Activated naive CD8-positive, alpha-beta T cell (primary cell): ENCODE results near the gene SSC5D.
"Not testable (repeated sequence)": the region's sequence is repeated elsewhere in the genome, so short reads cannot be mapped to it uniquely, and the experiment has no call there.

Experiments
- H3K27ac Mint-ChIP-seq: one replicate; pipeline ENCODE4 v1.8.0; 2021; ENCODE audit warnings: mixed read lengths
- H3K27me3 Mint-ChIP-seq: one replicate; pipeline ENCODE4 v1.8.0; 2021; ENCODE audit warnings: mixed read lengths
- H3K36me3 Mint-ChIP-seq: one replicate; pipeline ENCODE4 v1.8.0; 2021; ENCODE audit warnings: mixed read lengths
- H3K4me1 Mint-ChIP-seq: one replicate; pipeline ENCODE4 v1.8.0; 2021; ENCODE audit warnings: low read depth, mixed read lengths
- H3K4me3 Mint-ChIP-seq: one replicate; pipeline ENCODE4 v1.8.0; 2021; ENCODE audit warnings: mild to moderate bottlenecking, mixed read lengths
- H3K9me3 Mint-ChIP-seq: one replicate; pipeline ENCODE4 v1.8.0; 2021; ENCODE audit warnings: low read depth, mixed read lengths

The SSC5D gene

DNA sequence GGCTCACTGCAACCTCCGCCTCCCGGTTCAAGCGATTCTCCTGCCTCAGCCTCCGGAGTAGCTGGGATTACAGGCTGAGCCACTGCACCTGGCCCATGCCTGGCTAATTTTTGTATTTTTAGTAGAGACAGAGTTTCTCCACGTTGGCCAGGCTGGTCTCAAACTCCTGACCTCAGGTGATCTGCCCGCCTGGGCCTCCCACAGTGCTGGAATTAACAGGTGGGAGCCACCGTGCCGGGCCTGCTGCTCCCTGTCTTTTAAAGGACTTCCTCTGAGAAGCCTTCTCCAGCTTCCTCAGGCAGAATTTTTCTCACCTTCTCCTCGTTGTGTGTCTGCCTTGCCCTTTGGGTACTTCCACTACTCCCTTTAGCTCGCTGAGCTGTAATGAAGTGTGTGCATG, 8.6 kb downstream of the SSC5D start:
- not testable (repeated sequence) for H3K4me1 Mint-ChIP-seq, H3K27ac Mint-ChIP-seq, H3K36me3 Mint-ChIP-seq, H3K27me3 Mint-ChIP-seq, H3K9me3 Mint-ChIP-seq, H3K4me3 Mint-ChIP-seq

DNA sequence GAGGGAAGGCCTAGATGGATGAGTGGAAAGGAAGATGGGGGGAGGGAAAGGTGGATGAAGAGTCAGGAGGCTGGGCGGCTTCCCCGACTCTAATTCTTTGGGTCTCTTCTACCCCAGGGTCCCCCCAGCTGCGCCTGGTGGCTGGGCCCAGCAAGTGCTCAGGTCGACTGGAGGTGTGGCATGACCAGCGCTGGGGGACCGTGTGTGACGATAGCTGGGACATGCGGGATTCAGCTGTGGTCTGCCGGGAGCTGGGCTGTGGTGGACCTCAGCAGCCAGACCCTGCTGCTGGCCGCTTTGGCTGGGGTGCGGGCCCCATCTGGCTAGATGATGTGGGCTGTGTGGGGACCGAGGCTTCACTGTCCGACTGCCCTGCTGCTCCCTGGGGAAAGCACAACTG, 9.5 kb downstream of the SSC5D start:
- Mint-ChIP-seq H3K27ac (no peak overlapping the region), H3K27me3 (peaks cover 2% of the 10 kb centered on the region), H3K4me1 (peaks cover 8% of the 10 kb centered on the region), H3K36me3 (no peaks in the 10 kb centered on the region), H3K4me3 (no peak overlapping the region), H3K9me3 (no peaks in the 10 kb centered on the region)

DNA sequence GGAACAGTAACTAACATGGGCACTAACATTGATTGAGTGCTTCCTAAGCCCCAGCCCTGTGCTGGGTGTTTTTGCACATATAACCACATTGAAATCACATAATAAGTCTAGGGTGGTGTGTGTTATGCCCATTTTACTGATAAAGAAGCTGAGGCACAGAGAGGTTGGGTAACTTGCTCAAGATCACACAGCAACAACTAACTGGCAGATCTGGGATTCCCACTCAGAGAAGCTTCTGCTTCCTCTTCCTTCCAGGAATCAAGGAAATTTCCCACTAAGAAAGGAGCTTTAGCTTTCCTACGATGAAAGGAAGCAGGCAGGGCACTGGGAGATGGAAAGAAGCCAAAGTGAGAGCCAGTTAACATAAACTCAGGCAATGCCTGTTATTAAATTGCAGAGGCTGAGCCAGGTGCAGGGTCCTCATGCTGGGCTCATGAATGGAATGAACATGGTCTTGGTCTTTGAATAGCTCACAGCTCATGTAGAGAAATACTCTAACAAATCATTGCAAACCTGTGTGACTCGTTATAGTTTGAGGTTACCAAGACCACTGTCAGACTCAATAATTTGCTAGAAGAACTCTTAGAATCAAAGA, 10.1 kb downstream of the SSC5D start:
- H3K4me1 Mint-ChIP-seq, result peaks cover 11% of the 10 kb centered on the region
- H3K4me3 Mint-ChIP-seq, result no peak overlapping the region
- H3K36me3 Mint-ChIP-seq, result no peaks in the 10 kb centered on the region
- no peaks in the 10 kb centered on the region for H3K9me3 Mint-ChIP-seq
- no peak overlapping the region for H3K27ac Mint-ChIP-seq
- H3K27me3 Mint-ChIP-seq, result no peaks in the 10 kb centered on the region

DNA sequence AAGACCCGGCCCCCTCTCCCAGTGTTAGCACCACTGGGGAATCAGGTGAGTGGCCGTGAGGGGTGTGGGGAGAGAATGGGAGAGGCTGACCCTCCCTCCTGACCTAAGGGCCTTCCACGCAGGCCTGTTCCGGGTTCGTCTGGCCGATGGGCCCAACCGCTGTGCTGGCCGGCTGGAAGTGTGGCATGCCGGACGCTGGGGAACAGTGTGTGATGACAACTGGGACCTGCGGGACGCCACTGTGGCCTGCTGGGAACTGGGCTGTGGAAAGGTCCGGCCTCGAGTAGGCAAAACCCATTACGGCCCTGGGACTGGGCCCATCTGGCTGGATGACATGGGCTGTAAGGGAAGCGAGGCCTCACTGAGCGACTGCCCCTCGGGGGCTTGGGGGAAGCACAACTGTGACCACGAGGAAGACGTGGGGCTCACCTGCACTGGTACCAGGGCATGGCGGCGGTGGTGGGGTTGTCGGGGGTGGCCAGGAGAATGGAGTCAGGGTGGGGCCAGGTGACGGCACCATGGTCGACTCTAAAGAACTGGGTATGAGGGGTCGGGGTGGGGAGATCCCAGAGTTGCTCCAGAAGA, 12.2 kb downstream of the SSC5D start:
- Mint-ChIP-seq H3K27ac (no peak overlapping the region), H3K9me3 (no peaks in the 10 kb centered on the region), H3K36me3 (no peaks in the 10 kb centered on the region), H3K4me3 (no peak overlapping the region), H3K4me1 (peaks cover 15% of the 10 kb centered on the region), H3K27me3 (no peaks in the 10 kb centered on the region)

DNA sequence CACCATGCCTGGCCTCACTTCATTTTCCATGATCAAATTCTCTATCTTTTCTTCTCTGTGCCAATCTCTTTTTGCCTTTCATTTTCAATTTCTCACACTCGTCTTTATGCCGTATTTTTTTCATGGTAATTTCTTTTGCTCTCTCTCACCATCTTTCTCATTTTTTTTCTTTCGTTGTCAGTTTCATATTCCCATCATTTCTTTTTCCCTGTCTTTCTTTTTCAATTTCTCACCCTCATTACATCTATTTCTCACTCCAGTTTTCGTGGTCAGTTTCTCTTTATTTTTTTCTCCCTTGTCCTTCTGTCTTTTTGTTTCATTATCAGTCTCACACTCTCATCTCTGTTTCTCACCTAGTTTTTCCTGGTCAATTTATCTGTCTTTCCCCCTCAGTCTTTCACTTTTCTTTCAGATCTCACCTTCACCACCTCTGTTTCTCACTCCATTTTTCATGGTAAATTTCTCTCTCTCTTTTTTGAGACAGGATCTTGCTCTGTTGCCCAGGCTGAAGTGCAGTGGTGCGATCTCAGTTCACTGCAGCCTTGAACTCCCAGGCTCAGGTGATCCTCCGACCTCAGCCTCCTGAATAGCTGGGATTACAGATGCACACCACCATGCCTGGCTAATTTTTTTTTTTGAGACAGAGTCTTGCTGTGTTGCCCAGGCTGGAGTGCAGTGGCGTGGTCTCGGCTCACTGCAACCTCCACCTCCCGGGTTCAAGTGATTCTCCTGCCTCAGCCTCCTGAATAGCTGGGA, 14.1 kb downstream of the SSC5D start:
- Mint-ChIP-seq H3K9me3 (no peaks in the 10 kb centered on the region), H3K4me3 (peak overlapping the region; percentile 35), H3K36me3 (no peaks in the 10 kb centered on the region), H3K4me1 (peaks cover 15% of the 10 kb centered on the region), H3K27ac (peak overlapping the region; percentile 35), H3K27me3 (no peaks in the 10 kb centered on the region)

DNA sequence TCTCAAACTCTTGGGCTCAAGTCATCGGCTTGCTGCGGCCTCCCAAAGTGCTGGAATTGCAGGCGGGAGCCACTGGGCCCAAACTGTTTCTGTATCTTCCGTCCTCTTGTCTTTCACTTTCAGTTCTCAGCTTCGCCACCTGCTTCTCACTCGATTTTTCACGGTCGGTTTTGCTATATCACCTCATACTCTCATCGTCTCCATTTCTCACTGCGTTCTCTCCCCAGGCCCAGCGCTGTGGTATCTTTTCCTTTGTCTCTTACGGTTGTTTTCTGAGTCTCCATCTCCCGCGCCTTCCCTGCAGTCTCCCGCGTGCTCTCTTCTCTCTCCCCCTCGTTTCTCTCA, 14.9 kb downstream of the SSC5D start:
- no peaks in the 10 kb centered on the region for H3K9me3 Mint-ChIP-seq
- H3K27me3 Mint-ChIP-seq, result no peaks in the 10 kb centered on the region
- peak overlapping the region; percentile 84 for H3K4me3 Mint-ChIP-seq
- peaks cover 15% of the 10 kb centered on the region for H3K4me1 Mint-ChIP-seq
- H3K27ac Mint-ChIP-seq, result peak overlapping the region; percentile 82
- no peaks in the 10 kb centered on the region for H3K36me3 Mint-ChIP-seq

DNA sequence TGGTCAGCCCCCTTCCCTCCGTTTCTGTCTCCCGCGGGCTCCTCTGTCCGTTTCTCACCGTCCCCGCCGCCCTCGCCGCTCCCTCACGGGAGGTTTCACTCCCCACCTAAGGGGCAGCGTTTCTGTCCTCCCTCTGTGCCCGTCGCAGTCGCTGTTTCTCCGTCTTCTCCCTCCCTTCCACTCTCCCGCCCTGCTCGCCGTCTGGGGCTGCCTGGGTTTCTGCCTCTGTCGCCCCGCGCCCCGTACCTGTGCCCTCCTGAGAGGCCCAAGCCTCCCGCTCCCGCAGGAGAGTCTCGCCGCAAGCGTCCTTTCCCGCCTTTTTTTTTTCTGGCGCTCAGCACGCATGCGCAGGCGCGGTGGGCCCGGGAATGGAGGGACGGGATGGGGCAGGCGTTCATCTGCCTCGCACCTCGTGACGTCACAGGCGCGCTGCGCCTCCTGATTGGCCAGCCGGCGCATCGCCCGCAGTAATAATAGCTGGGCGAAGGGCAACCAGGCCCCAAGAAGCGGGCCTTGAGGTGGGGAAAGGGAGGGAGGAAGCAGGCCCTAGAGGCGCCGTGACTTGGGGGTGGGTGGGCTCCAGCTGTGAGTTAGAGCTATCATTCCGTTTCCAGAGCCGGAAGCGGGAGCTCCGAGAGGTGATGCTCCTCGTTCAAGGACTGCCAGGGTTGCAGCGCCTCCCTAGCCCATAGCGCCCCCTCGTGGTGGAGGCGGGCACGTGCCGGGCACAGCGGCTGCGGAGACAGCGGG, 15.4 kb downstream of the SSC5D start:
- Mint-ChIP-seq H3K4me1 (peaks cover 15% of the 10 kb centered on the region), H3K36me3 (no peaks in the 10 kb centered on the region), H3K27me3 (no peaks in the 10 kb centered on the region), H3K27ac (peak overlapping the region; percentile 82), H3K9me3 (no peaks in the 10 kb centered on the region), H3K4me3 (peak overlapping the region; percentile 84)

DNA sequence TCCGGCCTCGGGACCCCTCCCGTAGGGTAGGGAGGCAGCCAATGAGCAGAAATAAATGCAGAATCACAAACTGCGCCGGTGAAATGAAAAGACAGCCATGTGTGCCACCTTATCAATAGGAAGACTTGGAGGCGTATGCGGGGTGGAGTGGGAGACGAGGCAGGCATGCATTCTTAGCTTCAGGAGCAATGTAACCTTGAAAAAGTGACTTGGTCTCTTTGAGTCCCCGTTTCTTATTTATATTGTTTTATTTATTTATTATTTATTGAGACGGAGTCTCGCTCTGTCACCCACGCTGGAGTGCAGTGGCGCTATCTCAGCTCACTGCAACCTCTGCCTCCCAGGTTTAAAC, 16.0 kb downstream of the SSC5D start:
- H3K27ac Mint-ChIP-seq, result no peak overlapping the region
- H3K27me3 Mint-ChIP-seq, result no peaks in the 10 kb centered on the region
- no peaks in the 10 kb centered on the region for H3K36me3 Mint-ChIP-seq

DNA sequence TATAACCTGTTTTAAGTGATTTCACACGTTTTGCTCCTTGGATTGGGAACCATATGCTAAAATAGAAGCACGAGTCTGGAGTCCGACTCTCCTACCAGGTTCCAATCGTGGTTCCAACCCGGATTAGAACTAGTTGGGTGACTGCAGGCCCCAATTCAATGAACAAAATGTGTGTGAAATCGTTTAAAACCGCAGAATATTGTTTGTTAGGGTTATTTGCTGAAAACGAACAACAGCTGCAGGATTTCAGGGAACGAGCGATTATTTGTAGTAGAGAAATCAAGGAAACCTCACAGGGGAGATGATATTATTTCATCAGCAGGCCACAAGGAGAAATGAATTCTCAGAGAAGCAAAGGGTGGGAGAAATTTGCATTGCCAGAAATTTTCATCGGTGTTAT, 16.7 kb downstream of the SSC5D start:
- no peaks in the 10 kb centered on the region for H3K36me3 Mint-ChIP-seq
- peaks cover 15% of the 10 kb centered on the region for H3K4me1 Mint-ChIP-seq

More for the DNA sequence above, 16.0 kb downstream of the SSC5D start:
- Mint-ChIP-seq H3K9me3 (no peaks in the 10 kb centered on the region), H3K4me1 (peaks cover 15% of the 10 kb centered on the region), H3K4me3 (peak overlapping the region; percentile 84)

DNA sequence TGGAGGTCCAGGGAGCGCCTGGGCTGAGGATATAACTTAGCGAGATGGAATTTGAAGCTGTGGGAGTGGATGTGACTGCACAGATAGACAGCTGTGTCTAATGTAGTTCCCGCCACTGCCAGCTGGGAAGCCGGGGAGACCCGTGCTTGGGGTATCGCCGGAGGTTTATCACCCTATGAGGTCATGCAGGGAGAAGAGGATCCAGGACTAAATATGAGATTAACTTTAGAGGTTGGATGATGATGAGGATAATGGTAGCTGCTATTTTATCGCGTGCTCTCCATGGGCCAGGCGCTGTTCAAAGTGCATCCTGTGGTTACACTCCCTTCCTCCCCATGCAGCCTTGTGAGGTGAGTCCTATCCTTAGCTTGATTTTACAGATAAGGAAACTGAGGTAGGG, 19.9 kb downstream of the SSC5D start:
- no peak overlapping the region for H3K27ac Mint-ChIP-seq
- H3K9me3 Mint-ChIP-seq, result no peaks in the 10 kb centered on the region
- H3K4me3 Mint-ChIP-seq, result no peak overlapping the region
- peaks cover 6% of the 10 kb centered on the region for H3K4me1 Mint-ChIP-seq
- H3K27me3 Mint-ChIP-seq, result peaks cover 3% of the 10 kb centered on the region
- no peaks in the 10 kb centered on the region for H3K36me3 Mint-ChIP-seq

More for the DNA sequence above, 16.7 kb downstream of the SSC5D start:
- H3K27ac Mint-ChIP-seq, result no peak overlapping the region
- H3K9me3 Mint-ChIP-seq, result no peaks in the 10 kb centered on the region
- no peak overlapping the region for H3K4me3 Mint-ChIP-seq
- no peaks in the 10 kb centered on the region for H3K27me3 Mint-ChIP-seq

DNA sequence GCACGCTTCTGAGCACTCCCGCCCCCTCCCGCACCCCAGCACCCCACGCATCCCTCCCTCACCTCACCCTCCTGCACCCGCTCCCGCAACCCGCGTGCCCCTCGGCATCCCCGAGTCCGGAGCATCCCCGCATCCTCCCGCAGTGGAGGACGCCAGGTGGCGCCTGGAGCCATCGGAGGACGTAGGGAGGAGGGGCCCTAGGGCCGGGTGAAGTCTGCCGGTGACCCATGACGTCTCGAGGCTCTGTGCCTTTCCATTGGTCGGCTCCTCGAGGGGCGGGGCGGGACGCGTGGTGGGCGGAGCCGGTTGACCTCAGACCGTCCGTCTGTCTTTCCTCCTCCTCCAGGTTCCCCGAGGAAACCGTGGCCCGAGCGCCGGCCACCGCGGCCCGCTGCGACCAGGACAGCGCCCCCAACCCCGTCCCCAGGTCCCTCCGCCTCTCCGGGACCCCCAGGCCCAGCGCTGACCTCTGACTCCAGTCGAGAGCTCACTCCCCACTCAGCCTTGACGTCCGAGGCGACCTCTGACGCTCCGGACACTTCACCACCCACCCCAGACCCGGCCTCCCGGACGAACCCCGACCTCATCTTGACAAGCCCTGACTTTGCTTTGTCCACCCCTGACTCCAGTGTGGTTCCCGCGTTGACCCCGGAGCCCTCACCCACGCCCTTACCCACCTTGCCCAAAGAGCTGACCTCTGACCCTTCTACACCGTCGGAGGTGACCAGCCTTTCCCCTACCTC, 28.8 kb downstream of the SSC5D start:
- Mint-ChIP-seq H3K27ac (peak overlapping the region; percentile 38), H3K36me3 (no peaks in the 10 kb centered on the region), H3K4me1 (peaks cover 2% of the 10 kb centered on the region), H3K27me3 (no peaks in the 10 kb centered on the region), H3K9me3 (no peaks in the 10 kb centered on the region), H3K4me3 (peak overlapping the region; percentile 82)

DNA sequence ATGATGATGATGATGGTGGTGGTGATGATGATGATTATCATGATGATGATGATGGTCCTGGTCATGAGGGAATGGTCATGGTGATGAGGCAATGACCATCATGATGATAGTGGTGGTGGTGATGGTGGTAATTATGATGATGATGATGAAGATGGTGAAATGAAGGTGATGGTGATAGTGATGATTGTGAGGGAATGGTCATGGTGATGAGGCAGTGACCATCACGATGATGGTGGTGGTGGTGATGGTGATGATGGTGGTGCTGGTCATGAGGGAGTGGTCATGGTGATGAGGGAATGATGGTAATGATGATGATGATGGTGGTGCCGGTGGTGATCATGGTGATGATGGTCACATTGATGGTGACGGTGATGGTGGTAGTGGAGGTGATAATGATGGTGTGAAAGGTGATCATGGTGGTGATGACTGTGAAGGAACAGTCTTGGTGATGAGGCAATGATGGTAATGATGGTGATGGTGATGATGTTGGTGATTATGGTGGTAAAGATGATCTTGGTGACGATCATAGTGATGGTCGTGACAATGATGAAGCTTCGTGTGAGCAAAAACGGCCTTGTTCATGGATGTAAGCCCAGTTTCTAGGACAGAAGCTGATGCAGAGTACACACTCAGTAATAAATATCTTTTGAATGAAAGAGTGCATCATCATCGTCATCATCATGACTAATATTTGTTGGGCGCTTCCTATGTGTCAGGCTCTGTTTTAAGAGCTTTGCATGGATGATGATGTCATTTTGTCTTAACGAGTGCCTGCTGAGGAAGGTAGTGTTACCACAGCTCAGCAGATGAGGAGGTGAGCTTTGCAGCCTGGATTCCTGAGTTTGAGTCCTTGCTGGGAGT, 31.4 kb downstream of the SSC5D start:
- no peak overlapping the region for H3K4me3 Mint-ChIP-seq
- peaks cover 2% of the 10 kb centered on the region for H3K27me3 Mint-ChIP-seq
- H3K27ac Mint-ChIP-seq, result no peak overlapping the region
- no peaks in the 10 kb centered on the region for H3K36me3 Mint-ChIP-seq
- H3K4me1 Mint-ChIP-seq, result peaks cover 2% of the 10 kb centered on the region
- no peaks in the 10 kb centered on the region for H3K9me3 Mint-ChIP-seq

DNA sequence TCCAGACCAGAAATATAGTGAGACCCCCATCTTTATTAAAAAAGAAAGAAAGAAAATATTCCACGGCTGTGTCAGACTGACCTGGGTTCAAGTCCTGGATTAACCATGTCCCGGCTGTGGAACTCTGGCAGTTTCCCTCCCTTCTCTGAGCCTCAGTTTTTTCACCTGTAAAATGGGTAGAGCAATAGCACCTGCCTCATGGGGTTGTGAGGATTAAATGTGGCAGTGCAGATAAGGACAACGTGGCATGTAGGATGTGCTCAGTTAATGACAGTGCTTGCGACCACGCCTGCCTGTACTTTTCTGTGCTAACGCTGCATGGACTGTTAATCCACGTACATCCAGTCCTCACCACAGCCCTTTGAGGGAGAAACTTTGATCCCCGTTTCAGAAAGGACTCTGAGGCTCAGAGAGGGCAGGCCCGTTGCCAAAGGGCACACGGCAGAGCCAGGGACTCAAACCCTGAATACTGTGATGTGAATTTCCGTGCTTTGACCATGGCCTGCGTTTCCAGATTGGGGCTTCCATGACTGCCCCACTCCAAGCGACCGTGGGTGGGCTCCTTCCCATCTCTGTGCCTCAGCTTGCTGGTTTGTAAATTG, 32.6 kb downstream of the SSC5D start:
- Mint-ChIP-seq H3K9me3 (no peaks in the 10 kb centered on the region), H3K4me1 (peaks cover 2% of the 10 kb centered on the region), H3K36me3 (no peaks in the 10 kb centered on the region), H3K27ac (no peak overlapping the region), H3K4me3 (no peak overlapping the region), H3K27me3 (peaks cover 4% of the 10 kb centered on the region)
